HEK293 (cell line): Measurements from ENCODE around the gene NCDN.
A peak's percentile ranks its signal among the peaks of the same experiment; 100 is the strongest.

ENCODE experiments used
- KLF7 ChIP-seq: fragments of 450-650 bp; formaldehyde crosslinking; IDR thresholded peaks from 2 replicates; pipeline ENCODE4 v1.5.1; 2016; ENCODE audit warnings: missing biosample characterization, missing genetic modification characterization, borderline replicate concordance
- OVOL3 ChIP-seq: fragments of 450-650 bp; formaldehyde crosslinking; IDR thresholded peaks from 2 replicates; pipeline ENCODE4 v1.5.1; 2016; ENCODE audit warnings: missing biosample characterization, missing genetic modification characterization
- ZEB2 ChIP-seq: fragments of 450-650 bp; formaldehyde crosslinking; IDR thresholded peaks from 2 replicates; pipeline ENCODE4 v1.5.1; 2016; ENCODE audit warnings: missing biosample characterization, missing genetic modification characterization
- ZFP3 ChIP-seq: fragments of 450-650 bp; formaldehyde crosslinking; IDR thresholded peaks from 2 replicates; pipeline ENCODE4 v1.5.1; 2016; ENCODE audit warnings: low read depth, missing biosample characterization, missing genetic modification characterization
- ZNF114 ChIP-seq: fragments of 450-650 bp; formaldehyde crosslinking; IDR thresholded peaks from 2 replicates; pipeline ENCODE4 v1.5.0; 2017; ENCODE audit warnings: missing biosample characterization, missing genetic modification characterization
- ZNF2 ChIP-seq: fragments of 450-650 bp; formaldehyde crosslinking; IDR thresholded peaks from 2 replicates; pipeline ENCODE4 v1.5.1; 2016; ENCODE audit warnings: missing biosample characterization, missing genetic modification characterization
- ZNF211 ChIP-seq: fragments of 450-650 bp; formaldehyde crosslinking; IDR thresholded peaks from 2 replicates; pipeline ENCODE4 v1.5.1; 2016; ENCODE audit warnings: low read depth, missing biosample characterization, missing genetic modification characterization
- ZNF23 ChIP-seq: fragments of 450-650 bp; formaldehyde crosslinking; IDR thresholded peaks from 2 replicates; pipeline ENCODE4 v1.5.1; 2016; ENCODE audit warnings: missing biosample characterization, missing genetic modification characterization, borderline replicate concordance
- ZNF335 ChIP-seq: fragments of 450-650 bp; formaldehyde crosslinking; conservative IDR thresholded peaks from 2 replicates; pipeline ENCODE4 v1.5.1; 2016; ENCODE audit warnings: missing biosample characterization, missing genetic modification characterization
- ZNF366 ChIP-seq: fragments of 450-650 bp; formaldehyde crosslinking; conservative IDR thresholded peaks from 2 replicates; pipeline ENCODE4 v1.5.1; 2016; ENCODE audit warnings: missing biosample characterization, missing genetic modification characterization
- ZNF416 ChIP-seq: fragments of 450-650 bp; formaldehyde crosslinking; IDR thresholded peaks from 2 replicates; pipeline ENCODE4 v1.5.1; 2016; ENCODE audit warnings: missing biosample characterization, missing genetic modification characterization
- ZNF558 ChIP-seq: fragments of 450-650 bp; formaldehyde crosslinking; IDR thresholded peaks from 2 replicates; pipeline ENCODE4 v1.5.1; 2016; ENCODE audit warnings: missing biosample characterization, missing genetic modification characterization
- ZNF621 ChIP-seq: fragments of 450-650 bp; formaldehyde crosslinking; IDR thresholded peaks from 2 replicates; pipeline ENCODE4 v1.5.1; 2017; ENCODE audit warnings: missing biosample characterization, missing genetic modification characterization
- ZNF658 ChIP-seq: fragments of 450-650 bp; formaldehyde crosslinking; IDR thresholded peaks from 2 replicates; pipeline ENCODE4; 2016; ENCODE audit warnings: missing biosample characterization, missing genetic modification characterization
- ZNF792 ChIP-seq: fragments of 450-650 bp; formaldehyde crosslinking; IDR thresholded peaks from 2 replicates; pipeline ENCODE4 v1.5.1; 2016; ENCODE audit warnings: missing biosample characterization, missing genetic modification characterization
- ZNF830 ChIP-seq: fragments of 450-650 bp; IDR thresholded peaks from 2 replicates; pipeline ENCODE4 v1.5.0; 2018; ENCODE audit warnings: missing biosample characterization, missing genetic modification characterization, low read depth, mild to moderate bottlenecking, moderate library complexity
- ZSCAN16 ChIP-seq: fragments of 450-650 bp; formaldehyde crosslinking; IDR thresholded peaks from 2 replicates; pipeline ENCODE4 v1.5.1; 2016; ENCODE audit warnings: missing biosample characterization, missing genetic modification characterization
- ZSCAN23 ChIP-seq: fragments of 450-650 bp; formaldehyde crosslinking; IDR thresholded peaks from 2 replicates; pipeline ENCODE4 v1.5.1; 2016; ENCODE audit warnings: missing biosample characterization, missing genetic modification characterization
- TF ChIP-seq, protein P1 (sequence below): fragments of 450-650 bp; formaldehyde crosslinking; IDR thresholded peaks from 2 replicates; pipeline ENCODE4 v1.5.1; 2017; ENCODE audit warnings: missing biosample characterization, missing genetic modification characterization
- TF ChIP-seq, protein P2 (sequence below): fragments of 450-650 bp; formaldehyde crosslinking; IDR thresholded peaks from 2 replicates; pipeline ENCODE4 v1.5.0; 2017; ENCODE audit warnings: missing biosample characterization, missing genetic modification characterization, borderline replicate concordance
- TF ChIP-seq, protein P3 (sequence below): fragments of 450-650 bp; formaldehyde crosslinking; IDR thresholded peaks from 2 replicates; pipeline ENCODE4 v1.5.1; 2017; ENCODE audit warnings: missing biosample characterization, mild to moderate bottlenecking, missing genetic modification characterization, moderate library complexity
- TF ChIP-seq, protein P4 (sequence below): fragments of 450-650 bp; formaldehyde crosslinking; IDR thresholded peaks from 2 replicates; pipeline ENCODE4 v1.5.1; 2016; ENCODE audit warnings: missing biosample characterization, missing genetic modification characterization, low read depth
- TF ChIP-seq, protein P5 (sequence below): fragments of 450-650 bp; formaldehyde crosslinking; IDR thresholded peaks from 2 replicates; pipeline ENCODE4 v1.5.1; 2016; ENCODE audit warnings: missing biosample characterization, missing genetic modification characterization
- TF ChIP-seq, protein P6 (sequence below): fragments of 450-650 bp; formaldehyde crosslinking; IDR thresholded peaks from 2 replicates; pipeline ENCODE4; 2016; ENCODE audit warnings: missing biosample characterization, missing genetic modification characterization

Gene NCDN

DNA sequence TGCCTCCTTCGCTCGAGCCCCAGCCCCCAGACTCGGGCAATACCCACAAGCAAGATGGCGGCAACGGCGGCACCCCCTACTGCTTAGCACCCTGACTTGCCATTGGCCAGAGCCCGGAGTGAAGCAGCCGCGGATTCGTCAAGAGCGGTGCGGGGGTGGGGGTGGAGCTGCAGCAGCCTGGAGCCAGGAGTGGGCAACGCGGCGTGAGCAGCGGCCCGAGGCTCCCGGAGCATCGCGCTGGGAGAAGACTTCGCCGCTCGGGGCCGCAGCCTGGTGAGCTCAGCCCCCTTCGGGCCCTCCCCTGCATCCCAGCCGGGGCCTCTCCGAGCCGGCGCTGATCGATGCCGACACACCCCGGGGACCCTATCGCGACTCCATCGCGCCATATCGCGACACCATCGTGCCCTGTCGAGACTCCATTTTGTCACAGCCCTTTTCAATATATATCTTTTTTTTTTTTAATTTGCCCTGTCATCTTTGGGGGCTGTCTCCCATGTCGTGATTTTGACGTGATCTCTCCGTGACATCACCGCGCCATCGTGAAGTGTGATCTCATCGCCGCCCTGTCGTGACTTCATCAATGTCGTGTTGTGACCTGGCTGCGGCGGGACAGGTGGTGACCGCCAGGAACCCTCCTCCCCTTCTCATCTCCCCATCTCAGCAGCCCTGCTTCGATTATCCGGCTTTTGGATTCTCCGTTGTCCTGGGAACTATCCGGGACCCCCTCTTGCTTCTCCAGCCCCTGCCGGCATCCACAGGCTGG, at the start of gene NCDN (continued):
- TF ChIP-seq, protein P1, sequence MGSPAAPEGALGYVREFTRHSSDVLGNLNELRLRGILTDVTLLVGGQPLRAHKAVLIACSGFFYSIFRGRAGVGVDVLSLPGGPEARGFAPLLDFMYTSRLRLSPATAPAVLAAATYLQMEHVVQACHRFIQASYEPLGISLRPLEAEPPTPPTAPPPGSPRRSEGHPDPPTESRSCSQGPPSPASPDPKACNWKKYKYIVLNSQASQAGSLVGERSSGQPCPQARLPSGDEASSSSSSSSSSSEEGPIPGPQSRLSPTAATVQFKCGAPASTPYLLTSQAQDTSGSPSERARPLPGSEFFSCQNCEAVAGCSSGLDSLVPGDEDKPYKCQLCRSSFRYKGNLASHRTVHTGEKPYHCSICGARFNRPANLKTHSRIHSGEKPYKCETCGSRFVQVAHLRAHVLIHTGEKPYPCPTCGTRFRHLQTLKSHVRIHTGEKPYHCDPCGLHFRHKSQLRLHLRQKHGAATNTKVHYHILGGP (tag by site-specific recombination), result no peak
- TF ChIP-seq, protein P2, sequence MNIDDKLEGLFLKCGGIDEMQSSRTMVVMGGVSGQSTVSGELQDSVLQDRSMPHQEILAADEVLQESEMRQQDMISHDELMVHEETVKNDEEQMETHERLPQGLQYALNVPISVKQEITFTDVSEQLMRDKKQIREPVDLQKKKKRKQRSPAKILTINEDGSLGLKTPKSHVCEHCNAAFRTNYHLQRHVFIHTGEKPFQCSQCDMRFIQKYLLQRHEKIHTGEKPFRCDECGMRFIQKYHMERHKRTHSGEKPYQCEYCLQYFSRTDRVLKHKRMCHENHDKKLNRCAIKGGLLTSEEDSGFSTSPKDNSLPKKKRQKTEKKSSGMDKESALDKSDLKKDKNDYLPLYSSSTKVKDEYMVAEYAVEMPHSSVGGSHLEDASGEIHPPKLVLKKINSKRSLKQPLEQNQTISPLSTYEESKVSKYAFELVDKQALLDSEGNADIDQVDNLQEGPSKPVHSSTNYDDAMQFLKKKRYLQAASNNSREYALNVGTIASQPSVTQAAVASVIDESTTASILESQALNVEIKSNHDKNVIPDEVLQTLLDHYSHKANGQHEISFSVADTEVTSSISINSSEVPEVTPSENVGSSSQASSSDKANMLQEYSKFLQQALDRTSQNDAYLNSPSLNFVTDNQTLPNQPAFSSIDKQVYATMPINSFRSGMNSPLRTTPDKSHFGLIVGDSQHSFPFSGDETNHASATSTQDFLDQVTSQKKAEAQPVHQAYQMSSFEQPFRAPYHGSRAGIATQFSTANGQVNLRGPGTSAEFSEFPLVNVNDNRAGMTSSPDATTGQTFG (tag by site-specific recombination), result no peak
- no peak for TF ChIP-seq ZNF792 (tag by site-specific recombination)
- TF ChIP-seq ZNF658, result no peak
- TF ChIP-seq KLF7, result 0 out of 2 replicates have a peak, but pooled peaks have one; percentile 6
- TF ChIP-seq, protein P3, sequence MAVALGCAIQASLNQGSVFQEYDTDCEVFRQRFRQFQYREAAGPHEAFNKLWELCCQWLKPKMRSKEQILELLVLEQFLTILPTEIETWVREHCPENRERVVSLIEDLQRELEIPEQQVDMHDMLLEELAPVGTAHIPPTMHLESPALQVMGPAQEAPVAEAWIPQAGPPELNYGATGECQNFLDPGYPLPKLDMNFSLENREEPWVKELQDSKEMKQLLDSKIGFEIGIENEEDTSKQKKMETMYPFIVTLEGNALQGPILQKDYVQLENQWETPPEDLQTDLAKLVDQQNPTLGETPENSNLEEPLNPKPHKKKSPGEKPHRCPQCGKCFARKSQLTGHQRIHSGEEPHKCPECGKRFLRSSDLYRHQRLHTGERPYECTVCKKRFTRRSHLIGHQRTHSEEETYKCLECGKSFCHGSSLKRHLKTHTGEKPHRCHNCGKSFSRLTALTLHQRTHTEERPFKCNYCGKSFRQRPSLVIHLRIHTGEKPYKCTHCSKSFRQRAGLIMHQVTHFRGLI (tag by site-specific recombination), result no peak
- no peak for TF ChIP-seq ZNF830 (tag by site-specific recombination)
- TF ChIP-seq ZSCAN16 (tag by site-specific recombination), result no peak
- no peak for TF ChIP-seq ZNF416
- no peak for TF ChIP-seq ZFP3 (tag by site-specific recombination)
- peak; percentile 85 for TF ChIP-seq OVOL3 (tag by site-specific recombination)
- no peak for TF ChIP-seq ZNF558
- no peak for TF ChIP-seq ZNF114
- 0 out of 2 replicates have a peak, but pooled peaks have one; percentile 10 for TF ChIP-seq ZSCAN23 (tag by site-specific recombination)
- TF ChIP-seq, protein P4, sequence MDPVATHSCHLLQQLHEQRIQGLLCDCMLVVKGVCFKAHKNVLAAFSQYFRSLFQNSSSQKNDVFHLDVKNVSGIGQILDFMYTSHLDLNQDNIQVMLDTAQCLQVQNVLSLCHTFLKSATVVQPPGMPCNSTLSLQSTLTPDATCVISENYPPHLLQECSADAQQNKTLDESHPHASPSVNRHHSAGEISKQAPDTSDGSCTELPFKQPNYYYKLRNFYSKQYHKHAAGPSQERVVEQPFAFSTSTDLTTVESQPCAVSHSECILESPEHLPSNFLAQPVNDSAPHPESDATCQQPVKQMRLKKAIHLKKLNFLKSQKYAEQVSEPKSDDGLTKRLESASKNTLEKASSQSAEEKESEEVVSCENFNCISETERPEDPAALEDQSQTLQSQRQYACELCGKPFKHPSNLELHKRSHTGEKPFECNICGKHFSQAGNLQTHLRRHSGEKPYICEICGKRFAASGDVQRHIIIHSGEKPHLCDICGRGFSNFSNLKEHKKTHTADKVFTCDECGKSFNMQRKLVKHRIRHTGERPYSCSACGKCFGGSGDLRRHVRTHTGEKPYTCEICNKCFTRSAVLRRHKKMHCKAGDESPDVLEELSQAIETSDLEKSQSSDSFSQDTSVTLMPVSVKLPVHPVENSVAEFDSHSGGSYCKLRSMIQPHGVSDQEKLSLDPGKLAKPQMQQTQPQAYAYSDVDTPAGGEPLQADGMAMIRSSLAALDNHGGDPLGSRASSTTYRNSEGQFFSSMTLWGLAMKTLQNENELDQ (tag by site-specific recombination), result no peak
- 0 out of 2 replicates have a peak, but pooled peaks have one; percentile 43 for TF ChIP-seq ZNF23 (tag by site-specific recombination)
- no peak for TF ChIP-seq ZNF211 (tag by site-specific recombination)
- peak; percentile 62; the same call in 1 of the 2 replicates for TF ChIP-seq ZNF335 (tag by site-specific recombination)
- TF ChIP-seq, protein P5, sequence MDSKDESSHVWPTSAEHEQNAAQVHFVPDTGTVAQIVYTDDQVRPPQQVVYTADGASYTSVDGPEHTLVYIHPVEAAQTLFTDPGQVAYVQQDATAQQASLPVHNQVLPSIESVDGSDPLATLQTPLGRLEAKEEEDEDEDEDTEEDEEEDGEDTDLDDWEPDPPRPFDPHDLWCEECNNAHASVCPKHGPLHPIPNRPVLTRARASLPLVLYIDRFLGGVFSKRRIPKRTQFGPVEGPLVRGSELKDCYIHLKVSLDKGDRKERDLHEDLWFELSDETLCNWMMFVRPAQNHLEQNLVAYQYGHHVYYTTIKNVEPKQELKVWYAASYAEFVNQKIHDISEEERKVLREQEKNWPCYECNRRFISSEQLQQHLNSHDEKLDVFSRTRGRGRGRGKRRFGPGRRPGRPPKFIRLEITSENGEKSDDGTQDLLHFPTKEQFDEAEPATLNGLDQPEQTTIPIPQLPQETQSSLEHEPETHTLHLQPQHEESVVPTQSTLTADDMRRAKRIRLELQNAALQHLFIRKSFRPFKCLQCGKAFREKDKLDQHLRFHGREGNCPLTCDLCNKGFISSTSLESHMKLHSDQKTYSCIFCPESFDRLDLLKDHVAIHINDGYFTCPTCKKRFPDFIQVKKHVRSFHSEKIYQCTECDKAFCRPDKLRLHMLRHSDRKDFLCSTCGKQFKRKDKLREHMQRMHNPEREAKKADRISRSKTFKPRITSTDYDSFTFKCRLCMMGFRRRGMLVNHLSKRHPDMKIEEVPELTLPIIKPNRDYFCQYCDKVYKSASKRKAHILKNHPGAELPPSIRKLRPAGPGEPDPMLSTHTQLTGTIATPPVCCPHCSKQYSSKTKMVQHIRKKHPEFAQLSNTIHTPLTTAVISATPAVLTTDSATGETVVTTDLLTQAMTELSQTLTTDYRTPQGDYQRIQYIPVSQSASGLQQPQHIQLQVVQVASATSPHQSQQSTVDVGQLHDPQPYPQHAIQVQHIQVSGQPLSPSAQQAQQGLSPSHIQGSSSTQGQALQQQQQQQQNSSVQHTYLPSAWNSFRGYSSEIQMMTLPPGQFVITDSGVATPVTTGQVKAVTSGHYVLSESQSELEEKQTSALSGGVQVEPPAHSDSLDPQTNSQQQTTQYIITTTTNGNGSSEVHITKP (tag by site-specific recombination), result no peak
- TF ChIP-seq, protein P6, sequence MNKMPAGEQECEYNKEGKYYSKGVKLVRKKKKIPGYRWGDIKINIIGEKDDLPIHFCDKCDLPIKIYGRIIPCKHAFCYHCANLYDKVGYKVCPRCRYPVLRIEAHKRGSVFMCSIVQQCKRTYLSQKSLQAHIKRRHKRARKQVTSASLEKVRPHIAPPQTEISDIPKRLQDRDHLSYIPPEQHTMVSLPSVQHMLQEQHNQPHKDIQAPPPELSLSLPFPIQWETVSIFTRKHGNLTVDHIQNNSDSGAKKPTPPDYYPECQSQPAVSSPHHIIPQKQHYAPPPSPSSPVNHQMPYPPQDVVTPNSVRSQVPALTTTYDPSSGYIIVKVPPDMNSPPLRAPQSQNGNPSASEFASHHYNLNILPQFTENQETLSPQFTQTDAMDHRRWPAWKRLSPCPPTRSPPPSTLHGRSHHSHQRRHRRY, result no peak; the same call in 1 of the 2 replicates
- no peak for TF ChIP-seq ZNF621
- peak; percentile 90 for TF ChIP-seq ZNF2
- no peak for TF ChIP-seq ZNF366 (tag by site-specific recombination)
- TF ChIP-seq ZEB2 (tag by site-specific recombination), result peak; percentile 94
